Liver (tissue), 9 donors: ENCODE measurements around the gene NAPEPLD. TPM values are rescaled to one million over a fixed set of nuclear protein-coding genes. Genes with fewer than 3 reads are reported as not detected.

Source experiments
- DNase-seq: peaks from one replicate; pipeline ENCODE4 v3.0.0-alpha.2; 2017; ENCODE audit warnings: low spot score
- H3K27ac ChIP-seq, 2 donors: one replicate each; pipeline ENCODE4 v1.7.0; 2013; ENCODE audit warnings: inconsistent platforms in 2 of 2, low read length in 2 of 2, control low read depth in 1 of 2, low read depth in 1 of 2, mild to moderate bottlenecking in 1 of 2
- H3K27me3 ChIP-seq, 4 donors: one replicate each; pipeline versions ENCODE4 v1.6.1 to v1.7.0; 2013; ENCODE audit warnings: low read length in 3 of 4, inconsistent platforms in 1 of 4, mild to moderate bottlenecking in 1 of 4, moderate library complexity in 1 of 4; ENCODE audit not compliant: control insufficient read depth in 4 of 4, insufficient read depth in 4 of 4
- H3K36me3 ChIP-seq, 4 donors: one replicate each; pipeline versions ENCODE4 v1.6.1 to v1.7.0; 2013; ENCODE audit warnings: low read length in 3 of 4, mild to moderate bottlenecking in 3 of 4, low read depth in 1 of 4, moderate library complexity in 1 of 4; ENCODE audit not compliant: control insufficient read depth in 4 of 4, insufficient read depth in 3 of 4
- H3K4me1 ChIP-seq, 4 donors: one replicate each; pipeline versions ENCODE4 v1.6.1 to v1.7.0; 2013; ENCODE audit warnings: low read length in 3 of 4, mild to moderate bottlenecking in 3 of 4, moderate library complexity in 1 of 4; ENCODE audit not compliant: control insufficient read depth in 4 of 4, insufficient read depth in 4 of 4
- H3K4me3 ChIP-seq, 3 donors: one replicate each; pipeline versions ENCODE4 v1.6.1 to v1.7.0; 2013; ENCODE audit warnings: low read length in 3 of 3, control low read depth in 1 of 3, low read depth in 1 of 3, mild to moderate bottlenecking in 1 of 3
- H3K9ac ChIP-seq, 2 donors: one replicate each; pipeline ENCODE4 v1.7.0; 2013; ENCODE audit warnings: low read length in 2 of 2, mild to moderate bottlenecking in 2 of 2, moderate library complexity in 2 of 2, control low read depth in 1 of 2, low read depth in 1 of 2
- H3K9me3 ChIP-seq, 4 donors: one replicate each; pipeline versions ENCODE4 v1.6.1 to v1.7.0; 2013; ENCODE audit warnings: low read length in 3 of 4; ENCODE audit not compliant: control insufficient read depth in 4 of 4
- ATF3 ChIP-seq: IDR thresholded peaks from 2 replicates; pipeline ENCODE4 v1.6.1; 2016; ENCODE audit warnings: antibody characterized with exemption
- CTCF ChIP-seq: fragments of 150-350 bp; IDR thresholded peaks from 2 replicates; pipeline ENCODE4 v1.5.1; 2017; ENCODE audit warnings: improper control_type of control experiment, low read depth, low read length; ENCODE audit not compliant: missing input control
- EGR1 ChIP-seq, 2 donors: IDR thresholded peaks; 2 replicates each; pipeline ENCODE4 v1.6.1; 2016 to 2018; ENCODE audit warnings: antibody characterized with exemption in 2 of 2, low read depth in 2 of 2
- FOXA1 ChIP-seq: IDR thresholded peaks from 2 replicates; pipeline ENCODE4 v1.6.1; 2016; ENCODE audit warnings: antibody characterized with exemption
- FOXA2 ChIP-seq: IDR thresholded peaks from 2 replicates; pipeline ENCODE4 v1.6.1; 2016; ENCODE audit warnings: antibody characterized with exemption
- HNF4A ChIP-seq, 2 donors: conservative IDR thresholded peaks; 2 replicates each; pipeline ENCODE4 v1.6.1; 2016; ENCODE audit warnings: antibody characterized with exemption in 2 of 2, mild to moderate bottlenecking in 2 of 2
- HNF4G ChIP-seq: IDR thresholded peaks from 2 replicates; pipeline ENCODE4 v1.6.1; 2016; ENCODE audit warnings: antibody characterized with exemption
- JUND ChIP-seq, 2 donors: IDR thresholded peaks; 2 replicates each; pipeline ENCODE4 v1.6.1; 2016; ENCODE audit warnings: antibody characterized with exemption in 2 of 2
- MAX ChIP-seq: IDR thresholded peaks from 2 replicates; pipeline ENCODE4 v1.6.1; 2016; ENCODE audit warnings: antibody characterized with exemption
- NR2F2 ChIP-seq: IDR thresholded peaks from 2 replicates; pipeline ENCODE4 v1.6.1; 2016; ENCODE audit warnings: antibody characterized with exemption
- RAD21 ChIP-seq, 2 donors: IDR thresholded peaks; 2 replicates each; pipeline ENCODE4 v1.6.1; 2016; ENCODE audit warnings: antibody characterized with exemption in 2 of 2, mild to moderate bottlenecking in 2 of 2
- REST ChIP-seq: IDR thresholded peaks from 2 replicates; pipeline ENCODE4 v1.6.1; 2016; ENCODE audit warnings: antibody characterized with exemption, mild to moderate bottlenecking
- SP1 ChIP-seq: IDR thresholded peaks from 2 replicates; pipeline ENCODE4 v1.6.1; 2018; ENCODE audit warnings: antibody characterized with exemption, mild to moderate bottlenecking
- TAF1 ChIP-seq: conservative IDR thresholded peaks from 2 replicates; pipeline ENCODE4 v1.6.1; 2016; ENCODE audit warnings: antibody characterized with exemption, mild to moderate bottlenecking
- YY1 ChIP-seq: IDR thresholded peaks from 2 replicates; pipeline ENCODE4 v1.6.1; 2016; ENCODE audit warnings: antibody characterized with exemption, mild to moderate bottlenecking
- ZBTB33 ChIP-seq: IDR thresholded peaks from 2 replicates; pipeline ENCODE4 v1.6.1; 2016; ENCODE audit warnings: antibody characterized with exemption
- WGBS: extraction: QIAGEN DNeasy Blood & Tissue Kit; methylation state at CpG from one replicate; pipeline ENCODE4 v1.1.7; 2013; 5-methylcytosine and 5-hydroxymethylcytosine counted together
- polyA plus RNA-seq, 2 donors: library from polyadenylated mRNA; stranded (reverse) in 1 of 2; unstranded in 1 of 2; fragments of 200-250 nt in 1 of 2; fragments of >200 nt in 1 of 2; fragmentation: Nextera tagmentation in 1 of 2; extraction: Ambion mirVana in 1 of 2; gene quantifications; one replicate each; pipeline versions ENCODE4 v1.2.1 to v1.2.3, GENCODE V29; 2013 to 2015
- total RNA-seq, 2 donors: library from RNA; depleted of rRNA; stranded (reverse); fragments of >200 nt; gene quantifications; one replicate each; pipeline ENCODE4 v1.2.3, GENCODE V29; 2014
- donor health status: healthy.
- donor health status: healthy.
- donor health status: healthy.
- donor health status: healthy.
- donor health status: healthy.

NAPEPLD gene
- total and polyA plus RNA-seq, 4 donors, result 4.4 to 31.9 (median 18.2) TPM

- Histone ChIP-seq H3K4me1 (peaks cover 0 to 29% (median 20%) of the 10 kb centered on the region in 4 donors), H3K9me3 (no peaks in the 10 kb centered on the region), H3K27me3 (no peaks in the 10 kb centered on the region), H3K27ac (peak overlapping the region; percentile 78 to 80), H3K36me3 (no peaks in the 10 kb centered on the region), H3K4me3 (peak overlapping the region; percentile 49 to 99 (median 95)), H3K9ac (peak overlapping the region; percentile 30 to 33)
- 16% methylated on average over 6 of the region's 6 CpGs for WGBS
- no peak for TF ChIP-seq MAX
- no peak for TF ChIP-seq TAF1
- no peak for TF ChIP-seq NR2F2
- no peak for TF ChIP-seq CTCF
- no peak for TF ChIP-seq REST
- TF ChIP-seq JUND (IDR thresholded peaks at IDR 0.05), result no peak
- no peak for TF ChIP-seq SP1
- TF ChIP-seq FOXA2, result no peak
- no peak for TF ChIP-seq YY1
- no peak for DNase-seq
Observed at GRCh38 chr7:103073989-103074518, 74.8 kb downstream of the NAPEPLD start.

GRCh38 chr7:103071000-103071399 is 77.9 kb downstream of the NAPEPLD start:
- Histone ChIP-seq H3K27ac (no peak overlapping the region), H3K27me3 (no peaks in the 10 kb centered on the region), H3K9ac (no peak overlapping the region), H3K4me1 (peaks cover 0 to 14% (median 12%) of the 10 kb centered on the region in 4 donors), H3K36me3 (no peaks in the 10 kb centered on the region), H3K4me3 (no peak overlapping the region), H3K9me3 (no peaks in the 10 kb centered on the region)
- WGBS, result 91% methylated on average over 2 of the region's 2 CpGs
- TF ChIP-seq FOXA1 (no peak), ATF3 (no peak), CTCF (no peak), HNF4G (no peak), EGR1 (IDR thresholded peaks at IDR 0.05; ENCODE audit: low read depth in 2 of 2) (no peak), HNF4A (conservative IDR thresholded peaks at IDR 0.05) (no peak), ZBTB33 (no peak), FOXA2 (no peak), REST (no peak), RAD21 (IDR thresholded peaks at IDR 0.05) (no peak)
- no peak for DNase-seq
